Ishikawa (cell line): ENCODE results near the gene MAPRE3.

Source experiments
- CEBPB ChIP-seq: IDR thresholded peaks from 2 replicates; pipeline ENCODE4 v1.6.1; 2012
- CREB1 ChIP-seq: IDR thresholded peaks from 2 replicates; pipeline ENCODE4 v1.6.1; 2012; ENCODE audit warnings: low read depth
- EGR1 ChIP-seq: IDR thresholded peaks from 2 replicates; pipeline ENCODE4 v1.6.1; 2012
- EP300 ChIP-seq: IDR thresholded peaks from 2 replicates; pipeline ENCODE4 v1.6.1; 2012; ENCODE audit warnings: borderline replicate concordance
- FOXM1 ChIP-seq: IDR thresholded peaks from 2 replicates; pipeline ENCODE4 v1.6.1; 2012; ENCODE audit warnings: low read depth, borderline replicate concordance
- NFIC ChIP-seq: IDR thresholded peaks from 2 replicates; pipeline ENCODE4 v1.6.1; 2012
- RAD21 ChIP-seq: IDR thresholded peaks from 2 replicates; pipeline ENCODE4 v1.6.1; 2012; ENCODE audit warnings: low read depth
- TAF1 ChIP-seq: IDR thresholded peaks from 2 replicates; pipeline ENCODE4 v1.6.1; 2012; ENCODE audit warnings: low read depth, mild to moderate bottlenecking
- TCF12 ChIP-seq: IDR thresholded peaks from 2 replicates; pipeline ENCODE4 v1.6.1; 2012; ENCODE audit warnings: low read depth
- TEAD4 ChIP-seq: IDR thresholded peaks from 2 replicates; pipeline ENCODE4 v1.6.1; 2012
- YY1 ChIP-seq: IDR thresholded peaks from 2 replicates; pipeline ENCODE4 v1.6.1; 2012; ENCODE audit warnings: low read depth
- ZBTB7A ChIP-seq: IDR thresholded peaks from 2 replicates; pipeline ENCODE4 v1.6.1; 2012; ENCODE audit warnings: low read depth
- TF ChIP-seq, protein P1 (sequence below): IDR thresholded peaks from 2 replicates; pipeline ENCODE4 v1.6.1; 2012
- TF ChIP-seq, protein P2 (sequence below): IDR thresholded peaks from 2 replicates; pipeline ENCODE4 v1.6.1; 2012; ENCODE audit warnings: low read depth, mild to moderate bottlenecking

The MAPRE3 gene

DNA sequence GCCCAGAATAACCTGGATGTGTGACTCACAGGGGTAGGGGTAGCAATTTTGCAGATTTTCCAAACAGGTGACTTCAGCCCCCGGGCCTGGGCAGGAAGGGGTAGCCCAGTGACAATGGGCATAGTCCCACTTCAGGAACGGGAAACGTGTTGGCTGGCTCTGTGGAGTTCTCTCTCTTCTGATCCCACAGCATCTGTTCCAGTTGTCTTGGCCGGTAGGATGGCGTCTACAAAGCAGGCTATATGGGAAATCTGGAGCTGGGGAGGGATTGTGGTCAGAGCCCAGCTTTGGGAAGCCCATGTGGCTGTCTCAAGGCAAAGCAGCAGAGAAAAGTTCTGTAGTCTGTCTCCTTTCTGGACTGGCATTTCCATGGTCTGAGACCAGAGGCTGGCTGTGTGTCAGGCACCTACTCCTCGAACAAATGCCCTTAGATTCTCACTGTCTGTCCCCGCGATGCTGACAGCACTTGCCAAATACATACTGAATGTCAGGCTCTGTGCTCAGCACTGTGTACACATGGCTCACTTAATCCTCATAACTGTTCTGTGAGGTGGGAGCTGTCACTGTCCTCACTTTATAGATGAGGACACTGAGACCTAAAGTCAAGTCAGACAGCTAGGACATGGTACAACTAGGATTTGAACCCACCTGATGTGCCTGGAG, 44.5 kb downstream of the MAPRE3 start:
- no peak for TF ChIP-seq YY1
- TF ChIP-seq TCF12: no peak
- TF ChIP-seq FOXM1: no peak
- no peak for TF ChIP-seq CREB1
- TF ChIP-seq, protein P1, sequence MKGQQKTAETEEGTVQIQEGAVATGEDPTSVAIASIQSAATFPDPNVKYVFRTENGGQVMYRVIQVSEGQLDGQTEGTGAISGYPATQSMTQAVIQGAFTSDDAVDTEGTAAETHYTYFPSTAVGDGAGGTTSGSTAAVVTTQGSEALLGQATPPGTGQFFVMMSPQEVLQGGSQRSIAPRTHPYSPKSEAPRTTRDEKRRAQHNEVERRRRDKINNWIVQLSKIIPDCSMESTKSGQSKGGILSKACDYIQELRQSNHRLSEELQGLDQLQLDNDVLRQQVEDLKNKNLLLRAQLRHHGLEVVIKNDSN: no peak

DNA sequence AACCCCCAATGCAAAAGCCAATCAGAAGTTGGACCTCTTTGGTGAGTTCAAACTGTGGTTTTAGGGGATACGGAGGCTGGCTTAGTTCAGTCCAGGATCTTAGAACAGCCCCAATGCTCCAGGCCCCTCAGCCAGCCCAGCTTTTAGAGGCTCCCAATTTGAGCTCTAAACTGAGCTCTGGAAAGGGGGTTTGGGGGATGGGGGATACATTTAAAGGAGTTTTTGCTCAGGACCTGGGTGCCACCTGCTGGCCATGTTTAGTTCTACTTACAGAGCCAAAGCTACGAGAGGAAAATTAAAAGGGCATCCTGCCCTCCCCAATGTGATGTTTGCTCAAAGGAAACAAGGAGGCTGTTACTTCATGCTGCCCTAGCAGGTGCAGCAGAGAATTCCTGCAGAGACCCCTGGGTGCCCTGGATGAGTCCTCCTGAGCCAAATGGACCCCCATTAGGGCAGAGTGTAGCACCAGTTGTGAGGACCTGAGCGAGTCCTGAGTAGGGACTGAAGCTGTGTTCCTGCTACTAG, 46.4 kb downstream of the MAPRE3 start:
- TF ChIP-seq NFIC (no peak), RAD21 (peak; percentile 88)

DNA sequence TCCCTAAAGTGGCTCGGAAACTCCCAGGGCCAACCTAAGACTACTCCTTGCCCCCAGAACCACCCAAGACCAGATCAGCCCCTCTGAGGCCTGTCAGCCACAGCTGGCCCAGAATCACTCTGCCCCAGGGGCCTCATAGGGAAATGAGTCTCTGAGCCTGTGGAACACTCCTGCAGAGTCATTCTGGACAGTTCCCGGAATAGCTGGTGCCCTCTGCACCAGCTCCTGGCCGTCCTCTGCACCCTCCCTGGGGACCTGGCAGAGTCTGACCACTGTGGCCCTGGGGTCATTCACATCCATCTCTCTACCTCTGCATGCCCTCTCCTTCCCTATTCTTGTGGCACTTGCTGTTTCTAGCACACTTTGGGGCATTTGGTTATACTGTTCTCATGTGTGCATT, 47.7 kb downstream of the MAPRE3 start:
- TF ChIP-seq YY1 (no peak), CEBPB (no peak), TEAD4 (no peak), RAD21 (no peak), CREB1 (no peak), ZBTB7A (no peak), EP300 (no peak)
- TF ChIP-seq, protein P1: no peak
- TF ChIP-seq, protein P2, sequence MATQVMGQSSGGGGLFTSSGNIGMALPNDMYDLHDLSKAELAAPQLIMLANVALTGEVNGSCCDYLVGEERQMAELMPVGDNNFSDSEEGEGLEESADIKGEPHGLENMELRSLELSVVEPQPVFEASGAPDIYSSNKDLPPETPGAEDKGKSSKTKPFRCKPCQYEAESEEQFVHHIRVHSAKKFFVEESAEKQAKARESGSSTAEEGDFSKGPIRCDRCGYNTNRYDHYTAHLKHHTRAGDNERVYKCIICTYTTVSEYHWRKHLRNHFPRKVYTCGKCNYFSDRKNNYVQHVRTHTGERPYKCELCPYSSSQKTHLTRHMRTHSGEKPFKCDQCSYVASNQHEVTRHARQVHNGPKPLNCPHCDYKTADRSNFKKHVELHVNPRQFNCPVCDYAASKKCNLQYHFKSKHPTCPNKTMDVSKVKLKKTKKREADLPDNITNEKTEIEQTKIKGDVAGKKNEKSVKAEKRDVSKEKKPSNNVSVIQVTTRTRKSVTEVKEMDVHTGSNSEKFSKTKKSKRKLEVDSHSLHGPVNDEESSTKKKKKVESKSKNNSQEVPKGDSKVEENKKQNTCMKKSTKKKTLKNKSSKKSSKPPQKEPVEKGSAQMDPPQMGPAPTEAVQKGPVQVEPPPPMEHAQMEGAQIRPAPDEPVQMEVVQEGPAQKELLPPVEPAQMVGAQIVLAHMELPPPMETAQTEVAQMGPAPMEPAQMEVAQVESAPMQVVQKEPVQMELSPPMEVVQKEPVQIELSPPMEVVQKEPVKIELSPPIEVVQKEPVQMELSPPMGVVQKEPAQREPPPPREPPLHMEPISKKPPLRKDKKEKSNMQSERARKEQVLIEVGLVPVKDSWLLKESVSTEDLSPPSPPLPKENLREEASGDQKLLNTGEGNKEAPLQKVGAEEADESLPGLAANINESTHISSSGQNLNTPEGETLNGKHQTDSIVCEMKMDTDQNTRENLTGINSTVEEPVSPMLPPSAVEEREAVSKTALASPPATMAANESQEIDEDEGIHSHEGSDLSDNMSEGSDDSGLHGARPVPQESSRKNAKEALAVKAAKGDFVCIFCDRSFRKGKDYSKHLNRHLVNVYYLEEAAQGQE: no peak

DNA sequence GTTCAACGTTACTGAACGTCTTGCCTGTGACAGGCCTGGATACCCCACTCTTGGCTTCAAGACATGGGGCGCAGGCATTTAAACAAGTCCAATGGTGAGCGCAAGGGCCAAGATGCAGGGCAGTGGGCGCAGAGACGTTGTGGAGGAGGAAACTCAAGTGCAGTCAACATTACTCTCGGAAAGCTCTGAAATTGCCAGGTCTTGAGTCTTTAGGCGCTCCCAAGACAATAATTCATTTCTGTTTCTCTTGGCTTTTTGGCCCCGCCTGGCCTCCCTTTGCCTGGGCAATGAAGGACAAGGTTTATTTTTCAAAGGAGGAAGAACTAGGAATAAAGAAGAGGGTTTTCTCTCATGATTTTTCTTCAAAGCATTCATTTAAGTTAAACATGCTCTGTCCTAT, 49.0 kb downstream of the MAPRE3 start:
- TF ChIP-seq CREB1 (no peak), NFIC (no peak), EGR1 (no peak)

DNA sequence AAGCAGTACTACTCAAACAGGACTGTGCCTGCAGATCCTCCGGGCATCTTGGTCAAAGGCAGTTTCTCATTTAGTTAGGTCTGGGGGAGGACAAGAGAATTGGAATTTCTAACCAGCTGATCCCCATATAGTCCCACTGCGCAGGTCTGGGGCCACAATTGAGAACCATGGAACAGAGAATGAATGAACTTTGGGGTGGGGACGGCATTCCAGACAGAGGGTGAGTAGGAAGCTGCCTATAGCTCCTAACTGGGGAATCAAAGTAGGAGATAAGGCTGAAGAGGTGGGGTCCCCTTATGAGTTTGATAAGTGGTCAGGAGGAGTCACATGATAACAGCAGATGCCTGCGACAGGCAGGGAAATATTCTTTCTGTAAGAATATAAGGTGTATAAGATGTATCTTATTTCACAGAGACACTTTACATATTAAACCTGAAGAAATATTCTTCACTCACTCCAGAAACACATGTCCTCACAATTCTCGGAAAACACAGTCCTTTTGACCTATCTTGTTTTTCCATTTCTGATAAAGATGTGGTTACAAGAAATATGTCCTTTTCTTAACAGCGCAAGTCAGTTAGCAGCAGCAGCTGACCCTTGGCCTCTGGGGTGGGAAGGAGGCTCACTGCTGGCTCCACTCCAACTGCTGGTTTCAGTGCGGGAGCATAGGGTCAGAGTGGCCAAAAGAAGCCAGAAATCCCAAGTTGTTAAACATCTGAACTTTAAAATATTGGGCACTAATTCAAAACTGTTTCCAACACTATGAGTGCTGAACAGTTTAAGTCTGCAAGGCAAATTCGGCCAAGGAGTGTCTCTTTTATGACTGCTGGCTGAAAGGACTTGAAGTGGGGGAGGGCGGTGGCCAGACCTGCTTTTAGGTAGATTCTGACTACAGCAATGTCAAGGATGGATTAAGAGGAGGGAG, 49.8 kb downstream of the MAPRE3 start:
- TF ChIP-seq, protein P1: no peak
- TF ChIP-seq, protein P2: no peak
- no peak for TF ChIP-seq EP300
- no peak for TF ChIP-seq TCF12
- TF ChIP-seq RAD21: no peak
- no peak for TF ChIP-seq TAF1
- TF ChIP-seq FOXM1: no peak

DNA sequence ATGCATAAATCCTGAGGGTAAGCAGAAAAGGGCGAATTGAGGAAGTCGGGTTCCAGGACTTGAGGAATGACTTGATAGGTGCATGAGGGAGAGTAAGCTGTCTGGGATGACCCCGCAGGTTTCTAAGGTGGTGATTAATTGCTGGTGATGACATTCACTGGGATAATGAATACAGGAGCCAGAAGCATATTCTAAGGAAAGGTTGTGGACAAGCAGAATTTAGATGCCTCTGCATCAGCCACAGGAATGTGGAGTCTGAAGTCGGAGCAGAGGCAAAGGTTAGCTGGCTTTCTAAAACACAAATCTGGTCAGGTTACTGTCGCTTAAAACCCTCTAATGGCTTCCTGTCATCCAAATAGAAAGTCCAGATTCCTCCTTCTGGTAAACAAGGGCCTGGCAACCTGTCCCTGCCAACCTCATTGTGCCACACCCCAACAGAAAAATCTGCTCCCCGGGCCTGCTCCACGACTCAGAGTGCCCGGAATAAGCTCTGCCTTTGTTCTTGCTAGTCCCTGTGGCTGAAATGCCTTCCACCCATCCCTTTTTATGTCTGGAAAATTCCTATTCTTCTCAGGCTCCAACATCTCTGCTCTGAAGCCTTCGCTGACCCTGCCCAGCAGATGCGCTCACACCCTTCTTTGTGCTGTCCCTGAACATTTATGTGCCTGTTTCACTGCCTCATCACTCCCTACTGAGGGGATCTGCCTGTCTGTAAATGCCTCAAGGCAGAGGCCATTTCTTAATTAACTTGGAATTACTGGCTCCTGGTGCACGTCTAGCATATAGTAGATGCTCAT, 51.0 kb downstream of the MAPRE3 start:
- no peak for TF ChIP-seq YY1
- TF ChIP-seq RAD21: no peak
- no peak for TF ChIP-seq TAF1
- no peak for TF ChIP-seq EP300
- no peak for TF ChIP-seq EGR1
- TF ChIP-seq CEBPB: no peak
- no peak for TF ChIP-seq ZBTB7A
- TF ChIP-seq TEAD4: no peak
- TF ChIP-seq TCF12: no peak
- TF ChIP-seq CREB1: no peak
- TF ChIP-seq NFIC: no peak
- TF ChIP-seq, protein P1: no peak
- TF ChIP-seq FOXM1: no peak
